Activated CD4-positive, alpha-beta T cell treated with anti-CD3 and anti-CD28 coated beads for 4 hours (primary cell): ENCODE results near the gene AGRN.
A peak's percentile ranks its signal among the peaks of the same experiment; 100 is the strongest.
"Not testable (repeated sequence)": the region's sequence is repeated elsewhere in the genome, so short reads cannot be mapped to it uniquely, and the experiment has no call there.

Experiments used
- DNase-seq, 2 donors: peaks; one replicate each; pipeline ENCODE4 v3.0.0-alpha.2; 2020

Gene AGRN

GRCh38 chr1:1069056-1069710, 49.3 kb downstream of the AGRN start:
- peak; percentile 87 to 91 for DNase-seq

GRCh38 chr1:1069711-1070676, 50.1 kb downstream of the AGRN start:
- DNase-seq = no peak

- no peak for DNase-seq
These were observed 51.8 kb downstream of the AGRN start for GRCh38 chr1:1071486-1072298.

GRCh38 chr1:1072299-1072848, 52.5 kb downstream of the AGRN start:
- DNase-seq = no peak

- DNase-seq = no peak
These were observed 53.2 kb downstream of the AGRN start for GRCh38 chr1:1072849-1073742.

GRCh38 chr1:1073743-1074587, 54.0 kb downstream of the AGRN start, which contains the start of gene RNF223:
Gene RNF223 (minus strand): TSS chr1:1074306. CDS start chr1:1072566, 1,740 bp downstream.
- DNase-seq = no peak

- DNase-seq = no peak
These were observed 54.8 kb downstream of the AGRN start for GRCh38 chr1:1074631-1075147.

- DNase-seq = no peak
These were observed 55.4 kb downstream of the AGRN start for GRCh38 chr1:1075148-1075935.

GRCh38 chr1:1077396-1077795, 57.5 kb downstream of the AGRN start:
- DNase-seq = not testable (repeated sequence)

- DNase-seq = peak in 1 of 2 donors; percentile 43
These were observed 59.6 kb downstream of the AGRN start for GRCh38 chr1:1079408-1080121.

- no peak for DNase-seq
These were observed 60.3 kb downstream of the AGRN start for GRCh38 chr1:1080122-1080757.

- peak in 1 of 2 donors; percentile 1 for DNase-seq
These were observed 61.0 kb downstream of the AGRN start for GRCh38 chr1:1080951-1081310.

- DNase-seq = no peak
These were observed 61.7 kb downstream of the AGRN start for GRCh38 chr1:1081311-1082238.

- no peak for DNase-seq
These were observed 62.4 kb downstream of the AGRN start for GRCh38 chr1:1082239-1082775.

GRCh38 chr1:1082776-1083415, 63.0 kb downstream of the AGRN start:
- DNase-seq = peak in 1 of 2 donors; percentile 1
